K562 (cell line): Measurements from ENCODE around the gene SEC14L3. TPM values are rescaled to one million over a fixed set of nuclear protein-coding genes. Genes with fewer than 3 reads are reported as not detected.

Source experiments
- GATA2 ChIP-seq: sonication (generic); formaldehyde crosslinking; IDR thresholded peaks from 2 replicates; pipeline ENCODE4 v1.4.0; 2020; ENCODE audit warnings: mild to moderate bottlenecking, missing genetic modification reagents
- GTF2E2 ChIP-seq: fragments of 200-800 bp; sonication (Bioruptor generic); IDR thresholded peaks from 2 replicates; pipeline ENCODE4 v1.6.1; 2016; ENCODE audit warnings: missing genetic modification characterization, missing compliant biosample characterization
- HMGN3 ChIP-seq: IDR thresholded peaks from 2 replicates; pipeline ENCODE4 v1.6.1; 2011; ENCODE audit warnings: borderline replicate concordance, low read depth, mild to moderate bottlenecking, mixed read lengths, low read length; ENCODE audit not compliant: insufficient read length; ENCODE audit errors: extremely low read depth
- MCM7 ChIP-seq, 2 experiments: fragments of 450-650 bp; IDR thresholded peaks; 2 replicates each; pipeline ENCODE4 v1.6.1; 2016 to 2018
- PML ChIP-seq: IDR thresholded peaks from 2 replicates; pipeline ENCODE4 v1.6.1; 2012; ENCODE audit warnings: low read length, inconsistent platforms
- RCOR1 ChIP-seq, 2 experiments: IDR thresholded peaks; 2 replicates each; pipeline ENCODE4 v1.6.1; 2012; ENCODE audit warnings: low read depth in 2 of 2, low read length in 2 of 2, borderline replicate concordance in 1 of 2, improper control_type of control experiment in 1 of 2
- TGIF2 ChIP-seq: sonication (generic); formaldehyde crosslinking; IDR thresholded peaks from 2 replicates; pipeline ENCODE4 v1.8.1; 2022; ENCODE audit warnings: mild to moderate bottlenecking, missing genetic modification reagents, moderate library complexity
- polyA plus RNA-seq, 8 experiments: library from polyadenylated mRNA; depleted of rRNA in 4 of 8; stranded (reverse) in 5 of 8; unstranded in 3 of 8; fragments of >200 nt; fragmentation: Nextera tagmentation in 2 of 8; fragmentation: Illumina TruSeq in 1 of 8; extraction: Ambion mirVana in 2 of 8; extraction: Trizol in 1 of 8; gene quantifications; 2 replicates each; pipeline versions ENCODE4 v1.2.1 to v1.2.3, GENCODE V29; 2011 to 2014; ENCODE audit warnings: inconsistent platforms in 1 of 8, missing spikeins in 1 of 8
- total RNA-seq, 7 experiments: library from RNA; depleted of rRNA in 6 of 7; stranded (reverse); fragments of >200 nt in 6 of 7; fragmentation: Illumina TruSeq in 2 of 7; extraction: Trizol in 2 of 7; gene quantifications; 2 replicates each; pipeline versions ENCODE4 v1.2.1 to v1.2.3, GENCODE V29; 2011 to 2021; ENCODE audit warnings: low replicate concordance in 1 of 7
- TF ChIP-seq, protein P1 (sequence below): fragments of 450-650 bp; IDR thresholded peaks from 2 replicates; pipeline ENCODE4 v1.6.1; 2017; ENCODE audit warnings: antibody characterized with exemption
- TF ChIP-seq, protein P2 (sequence below): sonication (generic); formaldehyde crosslinking; IDR thresholded peaks from 2 replicates; pipeline ENCODE4 v1.8.0; 2022; ENCODE audit warnings: mild to moderate bottlenecking, missing genetic modification reagents
- TF ChIP-seq, protein P3 (sequence below): fragments of 250-450 bp; sonication (Bioruptor Pico); IDR thresholded peaks from 2 replicates; pipeline ENCODE4 v1.9.0; 2021; ENCODE audit warnings: mild to moderate bottlenecking, inconsistent platforms
- TF ChIP-seq, protein P4 (sequence below), 2 experiments: fragments of 450-650 bp; conservative IDR thresholded peaks; 2 replicates each; pipeline ENCODE4 v1.6.1; 2017; ENCODE audit warnings: mild to moderate bottlenecking in 2 of 2, moderate library complexity in 2 of 2
- TF ChIP-seq, protein P5 (sequence below), 2 experiments: IDR thresholded peaks; 2 replicates each; pipeline ENCODE4 v1.6.1; 2012; ENCODE audit warnings: improper control_type of control experiment in 2 of 2, low read depth in 2 of 2, low read length in 2 of 2, borderline replicate concordance in 1 of 2

Gene SEC14L3
- total and polyA plus RNA-seq, 9 of the 15 experiments (the other 6 are each of a cell fraction or from before 2014, with no cell fraction given) = not detected

DNA sequence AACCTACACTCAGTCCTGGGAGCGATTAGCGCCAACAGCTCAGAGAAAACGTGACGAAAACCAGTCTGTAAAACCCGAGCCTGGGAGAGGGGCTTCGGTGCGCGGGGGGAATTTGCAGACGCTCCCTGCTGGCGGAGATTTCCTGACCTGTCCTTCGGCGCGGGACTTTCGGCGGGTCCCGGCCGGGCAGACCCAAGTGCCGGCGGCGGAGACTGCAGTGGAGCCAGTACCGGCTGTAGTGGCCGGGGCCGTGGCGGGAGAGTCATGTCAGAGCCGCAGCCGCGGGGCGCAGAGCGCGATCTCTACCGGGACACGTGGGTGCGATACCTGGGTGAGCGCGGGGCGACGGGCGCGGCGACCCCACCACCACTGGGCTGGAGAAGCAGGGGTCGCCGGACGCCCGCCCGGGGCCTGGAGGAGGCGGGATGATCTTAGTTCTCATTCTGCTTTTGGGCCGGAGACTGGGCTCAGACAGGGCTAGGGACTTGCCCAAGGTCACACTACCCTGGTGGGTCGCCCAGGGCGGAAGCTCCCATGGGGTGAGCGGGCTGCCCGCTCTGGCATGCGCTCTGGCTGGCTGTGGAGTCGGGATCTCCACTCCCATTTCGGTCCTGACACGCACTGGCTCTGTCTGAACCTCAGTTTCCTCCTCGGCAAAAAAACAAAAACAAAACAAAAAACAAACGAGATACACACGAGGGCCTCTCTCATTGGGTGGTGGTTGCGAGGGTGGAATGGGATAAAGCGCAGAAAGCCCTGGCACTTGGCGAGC is 46.0 kb downstream of the SEC14L3 start, which contains the start of gene MTFP1 (continued):
- TF ChIP-seq, protein P1, sequence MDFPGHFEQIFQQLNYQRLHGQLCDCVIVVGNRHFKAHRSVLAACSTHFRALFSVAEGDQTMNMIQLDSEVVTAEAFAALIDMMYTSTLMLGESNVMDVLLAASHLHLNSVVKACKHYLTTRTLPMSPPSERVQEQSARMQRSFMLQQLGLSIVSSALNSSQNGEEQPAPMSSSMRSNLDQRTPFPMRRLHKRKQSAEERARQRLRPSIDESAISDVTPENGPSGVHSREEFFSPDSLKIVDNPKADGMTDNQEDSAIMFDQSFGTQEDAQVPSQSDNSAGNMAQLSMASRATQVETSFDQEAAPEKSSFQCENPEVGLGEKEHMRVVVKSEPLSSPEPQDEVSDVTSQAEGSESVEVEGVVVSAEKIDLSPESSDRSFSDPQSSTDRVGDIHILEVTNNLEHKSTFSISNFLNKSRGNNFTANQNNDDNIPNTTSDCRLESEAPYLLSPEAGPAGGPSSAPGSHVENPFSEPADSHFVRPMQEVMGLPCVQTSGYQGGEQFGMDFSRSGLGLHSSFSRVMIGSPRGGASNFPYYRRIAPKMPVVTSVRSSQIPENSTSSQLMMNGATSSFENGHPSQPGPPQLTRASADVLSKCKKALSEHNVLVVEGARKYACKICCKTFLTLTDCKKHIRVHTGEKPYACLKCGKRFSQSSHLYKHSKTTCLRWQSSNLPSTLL = no peak
- TF ChIP-seq PML = no peak
- TF ChIP-seq, protein P2, sequence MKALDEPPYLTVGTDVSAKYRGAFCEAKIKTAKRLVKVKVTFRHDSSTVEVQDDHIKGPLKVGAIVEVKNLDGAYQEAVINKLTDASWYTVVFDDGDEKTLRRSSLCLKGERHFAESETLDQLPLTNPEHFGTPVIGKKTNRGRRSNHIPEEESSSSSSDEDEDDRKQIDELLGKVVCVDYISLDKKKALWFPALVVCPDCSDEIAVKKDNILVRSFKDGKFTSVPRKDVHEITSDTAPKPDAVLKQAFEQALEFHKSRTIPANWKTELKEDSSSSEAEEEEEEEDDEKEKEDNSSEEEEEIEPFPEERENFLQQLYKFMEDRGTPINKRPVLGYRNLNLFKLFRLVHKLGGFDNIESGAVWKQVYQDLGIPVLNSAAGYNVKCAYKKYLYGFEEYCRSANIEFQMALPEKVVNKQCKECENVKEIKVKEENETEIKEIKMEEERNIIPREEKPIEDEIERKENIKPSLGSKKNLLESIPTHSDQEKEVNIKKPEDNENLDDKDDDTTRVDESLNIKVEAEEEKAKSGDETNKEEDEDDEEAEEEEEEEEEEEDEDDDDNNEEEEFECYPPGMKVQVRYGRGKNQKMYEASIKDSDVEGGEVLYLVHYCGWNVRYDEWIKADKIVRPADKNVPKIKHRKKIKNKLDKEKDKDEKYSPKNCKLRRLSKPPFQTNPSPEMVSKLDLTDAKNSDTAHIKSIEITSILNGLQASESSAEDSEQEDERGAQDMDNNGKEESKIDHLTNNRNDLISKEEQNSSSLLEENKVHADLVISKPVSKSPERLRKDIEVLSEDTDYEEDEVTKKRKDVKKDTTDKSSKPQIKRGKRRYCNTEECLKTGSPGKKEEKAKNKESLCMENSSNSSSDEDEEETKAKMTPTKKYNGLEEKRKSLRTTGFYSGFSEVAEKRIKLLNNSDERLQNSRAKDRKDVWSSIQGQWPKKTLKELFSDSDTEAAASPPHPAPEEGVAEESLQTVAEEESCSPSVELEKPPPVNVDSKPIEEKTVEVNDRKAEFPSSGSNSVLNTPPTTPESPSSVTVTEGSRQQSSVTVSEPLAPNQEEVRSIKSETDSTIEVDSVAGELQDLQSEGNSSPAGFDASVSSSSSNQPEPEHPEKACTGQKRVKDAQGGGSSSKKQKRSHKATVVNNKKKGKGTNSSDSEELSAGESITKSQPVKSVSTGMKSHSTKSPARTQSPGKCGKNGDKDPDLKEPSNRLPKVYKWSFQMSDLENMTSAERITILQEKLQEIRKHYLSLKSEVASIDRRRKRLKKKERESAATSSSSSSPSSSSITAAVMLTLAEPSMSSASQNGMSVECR (CRISPR knock-in tag) = no peak
- TF ChIP-seq, protein P3, sequence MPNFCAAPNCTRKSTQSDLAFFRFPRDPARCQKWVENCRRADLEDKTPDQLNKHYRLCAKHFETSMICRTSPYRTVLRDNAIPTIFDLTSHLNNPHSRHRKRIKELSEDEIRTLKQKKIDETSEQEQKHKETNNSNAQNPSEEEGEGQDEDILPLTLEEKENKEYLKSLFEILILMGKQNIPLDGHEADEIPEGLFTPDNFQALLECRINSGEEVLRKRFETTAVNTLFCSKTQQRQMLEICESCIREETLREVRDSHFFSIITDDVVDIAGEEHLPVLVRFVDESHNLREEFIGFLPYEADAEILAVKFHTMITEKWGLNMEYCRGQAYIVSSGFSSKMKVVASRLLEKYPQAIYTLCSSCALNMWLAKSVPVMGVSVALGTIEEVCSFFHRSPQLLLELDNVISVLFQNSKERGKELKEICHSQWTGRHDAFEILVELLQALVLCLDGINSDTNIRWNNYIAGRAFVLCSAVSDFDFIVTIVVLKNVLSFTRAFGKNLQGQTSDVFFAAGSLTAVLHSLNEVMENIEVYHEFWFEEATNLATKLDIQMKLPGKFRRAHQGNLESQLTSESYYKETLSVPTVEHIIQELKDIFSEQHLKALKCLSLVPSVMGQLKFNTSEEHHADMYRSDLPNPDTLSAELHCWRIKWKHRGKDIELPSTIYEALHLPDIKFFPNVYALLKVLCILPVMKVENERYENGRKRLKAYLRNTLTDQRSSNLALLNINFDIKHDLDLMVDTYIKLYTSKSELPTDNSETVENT (CRISPR knock-in tag) = no peak
- no peak for TF ChIP-seq TGIF2
- no peak for TF ChIP-seq GATA2 (CRISPR knock-in tag)
- no peak for TF ChIP-seq MCM7 (IDR thresholded peaks at IDR 0.05)
- TF ChIP-seq HMGN3 = no peak
- TF ChIP-seq, protein P4, sequence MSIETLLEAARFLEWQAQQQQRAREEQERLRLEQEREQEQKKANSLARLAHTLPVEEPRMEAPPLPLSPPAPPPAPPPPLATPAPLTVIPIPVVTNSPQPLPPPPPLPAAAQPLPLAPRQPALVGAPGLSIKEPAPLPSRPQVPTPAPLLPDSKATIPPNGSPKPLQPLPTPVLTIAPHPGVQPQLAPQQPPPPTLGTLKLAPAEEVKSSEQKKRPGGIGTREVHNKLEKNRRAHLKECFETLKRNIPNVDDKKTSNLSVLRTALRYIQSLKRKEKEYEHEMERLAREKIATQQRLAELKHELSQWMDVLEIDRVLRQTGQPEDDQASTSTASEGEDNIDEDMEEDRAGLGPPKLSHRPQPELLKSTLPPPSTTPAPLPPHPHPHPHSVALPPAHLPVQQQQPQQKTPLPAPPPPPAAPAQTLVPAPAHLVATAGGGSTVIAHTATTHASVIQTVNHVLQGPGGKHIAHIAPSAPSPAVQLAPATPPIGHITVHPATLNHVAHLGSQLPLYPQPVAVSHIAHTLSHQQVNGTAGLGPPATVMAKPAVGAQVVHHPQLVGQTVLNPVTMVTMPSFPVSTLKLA (conservative IDR thresholded peaks at IDR 0.05) = peak; percentile 49 to 65; a peak in 3 of 4 replicates
- no peak for TF ChIP-seq RCOR1 (IDR thresholded peaks at IDR 0.05; ENCODE audit: borderline replicate concordance in 1 of 2, low read depth in 2 of 2, low read length in 2 of 2)
- TF ChIP-seq, protein P5, sequence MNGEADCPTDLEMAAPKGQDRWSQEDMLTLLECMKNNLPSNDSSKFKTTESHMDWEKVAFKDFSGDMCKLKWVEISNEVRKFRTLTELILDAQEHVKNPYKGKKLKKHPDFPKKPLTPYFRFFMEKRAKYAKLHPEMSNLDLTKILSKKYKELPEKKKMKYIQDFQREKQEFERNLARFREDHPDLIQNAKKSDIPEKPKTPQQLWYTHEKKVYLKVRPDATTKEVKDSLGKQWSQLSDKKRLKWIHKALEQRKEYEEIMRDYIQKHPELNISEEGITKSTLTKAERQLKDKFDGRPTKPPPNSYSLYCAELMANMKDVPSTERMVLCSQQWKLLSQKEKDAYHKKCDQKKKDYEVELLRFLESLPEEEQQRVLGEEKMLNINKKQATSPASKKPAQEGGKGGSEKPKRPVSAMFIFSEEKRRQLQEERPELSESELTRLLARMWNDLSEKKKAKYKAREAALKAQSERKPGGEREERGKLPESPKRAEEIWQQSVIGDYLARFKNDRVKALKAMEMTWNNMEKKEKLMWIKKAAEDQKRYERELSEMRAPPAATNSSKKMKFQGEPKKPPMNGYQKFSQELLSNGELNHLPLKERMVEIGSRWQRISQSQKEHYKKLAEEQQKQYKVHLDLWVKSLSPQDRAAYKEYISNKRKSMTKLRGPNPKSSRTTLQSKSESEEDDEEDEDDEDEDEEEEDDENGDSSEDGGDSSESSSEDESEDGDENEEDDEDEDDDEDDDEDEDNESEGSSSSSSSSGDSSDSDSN (IDR thresholded peaks at IDR 0.05; ENCODE audit: borderline replicate concordance in 1 of 2, low read depth in 2 of 2, low read length in 2 of 2) = peak; percentile 71 to 85; a peak in 3 of 4 replicates
- no peak for TF ChIP-seq GTF2E2
